GM21723 (cell line): Measurements from ENCODE around the gene RUNX1.

Source experiments
- ATAC-seq: cut with Tn5 transposase; IDR thresholded peaks from one replicate; pipeline ENCODE4 v1.9.1; 2021; ENCODE audit warnings: mild to moderate bottlenecking, moderate library complexity; ENCODE audit not compliant: unreplicated experiment

The RUNX1 gene

DNA sequence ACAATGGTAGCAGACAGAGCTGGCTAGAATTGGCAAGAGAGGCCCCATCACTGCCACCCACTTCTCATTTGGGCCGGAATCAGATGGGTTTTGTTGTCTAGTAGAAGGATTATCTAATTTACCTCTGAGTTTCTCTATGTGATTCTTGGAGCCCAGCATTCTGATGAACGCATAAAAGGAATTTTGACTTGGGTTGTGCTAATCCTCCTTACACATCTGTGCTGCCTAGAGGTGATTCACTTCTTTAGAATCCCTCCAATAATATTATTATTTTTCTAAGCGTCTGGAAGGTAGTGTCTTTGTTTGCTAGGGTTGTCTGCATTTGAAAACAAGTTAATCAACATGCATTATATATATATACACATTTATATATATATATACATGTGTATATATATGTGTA lies 118.1 kb downstream of the RUNX1 start:
- no peak for ATAC-seq

DNA sequence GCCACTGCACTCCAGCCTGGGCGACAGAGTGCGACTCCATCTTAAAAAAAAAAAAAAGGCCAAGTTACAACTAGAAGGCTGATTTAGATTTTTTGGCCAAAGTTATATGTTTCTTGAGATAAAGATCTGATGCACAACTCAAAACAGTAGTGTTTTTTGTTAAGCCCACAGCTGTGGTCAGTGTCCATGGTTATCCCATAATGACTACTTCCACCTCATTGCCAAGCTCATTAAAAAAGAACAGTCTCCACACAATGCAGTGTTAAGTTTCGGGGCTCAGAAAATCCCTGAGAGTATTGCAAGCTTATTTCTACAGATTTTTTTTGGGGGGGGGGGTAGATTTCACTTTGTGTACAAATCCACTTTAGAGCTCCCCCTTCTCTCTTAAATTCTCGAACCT lies 120.5 kb downstream of the RUNX1 start:
- no peak for ATAC-seq

GRCh38 chr21:34927992-34928391 lies 121.1 kb downstream of the RUNX1 start:
- ATAC-seq = no peak

DNA sequence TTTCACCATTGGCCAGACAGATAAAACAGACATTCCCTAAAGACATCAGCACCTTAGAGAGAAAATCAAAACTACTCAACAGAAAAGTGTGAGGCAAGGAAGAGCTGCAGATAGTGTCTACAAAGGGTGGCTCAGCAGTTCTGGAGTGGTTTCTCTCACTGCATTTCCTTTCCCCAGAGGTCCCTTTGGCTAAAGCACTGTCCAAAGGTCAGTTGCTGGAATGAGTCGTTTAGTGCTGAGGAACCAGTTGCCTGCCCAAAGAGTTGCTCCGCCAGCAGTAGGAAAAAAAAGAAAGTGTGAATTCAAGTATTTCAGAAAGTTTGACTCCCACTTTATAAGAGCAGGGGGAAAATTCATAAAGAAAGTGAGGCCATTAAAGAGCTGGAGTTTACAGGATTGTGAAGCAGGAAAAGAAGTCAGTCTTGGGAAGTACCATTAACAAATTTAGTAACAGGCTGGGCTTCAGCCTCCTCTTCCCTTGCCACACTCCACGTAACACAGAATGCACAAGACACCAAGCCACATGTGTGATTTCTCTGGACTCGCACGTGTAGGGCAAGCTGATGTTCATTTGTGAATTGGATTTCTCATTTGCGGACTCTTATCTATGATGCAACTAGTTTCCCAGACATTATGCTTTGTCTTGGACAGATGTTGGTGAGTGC lies 122.2 kb downstream of the RUNX1 start:
- no peak for ATAC-seq

- no peak for ATAC-seq
These were observed 123.5 kb downstream of the RUNX1 start for GRCh38 chr21:34925597-34925996.

GRCh38 chr21:34924771-34925419 lies 124.2 kb downstream of the RUNX1 start:
- ATAC-seq = no peak

- ATAC-seq = no peak
These were observed 124.9 kb downstream of the RUNX1 start for GRCh38 chr21:34924194-34924593.

DNA sequence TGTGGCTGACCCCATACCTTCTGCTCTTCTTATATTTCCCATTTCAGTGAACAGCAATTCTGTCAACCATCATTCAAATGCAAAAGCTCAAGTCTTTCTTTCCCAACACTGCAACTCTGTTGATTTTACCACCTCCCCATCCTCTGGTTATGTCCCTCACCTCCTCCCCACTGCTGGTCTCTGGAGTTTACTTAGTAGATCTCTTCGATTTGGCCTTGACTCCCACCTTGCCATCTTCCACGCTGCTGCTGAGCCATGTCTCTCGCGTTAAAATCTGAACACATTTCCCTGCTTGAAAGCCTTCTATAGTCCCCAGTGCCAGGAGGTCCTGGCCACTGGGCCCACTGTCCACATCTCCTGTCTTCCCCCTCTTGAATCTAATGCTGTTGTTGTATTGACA lies 125.5 kb downstream of the RUNX1 start:
- no peak for ATAC-seq

DNA sequence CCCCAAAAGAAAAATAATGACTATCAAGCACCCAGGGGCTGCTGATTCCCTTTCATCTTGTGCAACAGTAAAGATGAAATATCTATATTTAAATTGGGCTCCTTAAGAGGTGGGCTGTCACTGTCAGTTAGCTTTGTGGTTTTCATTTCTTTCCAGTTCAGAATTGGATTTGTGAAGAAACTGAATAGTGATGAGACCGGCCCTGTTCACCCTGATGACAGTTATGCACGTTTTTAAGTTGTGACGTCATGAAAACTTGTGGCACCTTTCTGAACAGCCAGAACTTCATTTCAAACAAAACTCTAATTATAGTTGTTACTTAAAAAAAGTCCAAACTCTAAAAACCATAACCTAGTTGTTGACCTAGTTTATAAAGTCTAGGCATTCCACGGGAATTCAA lies 125.9 kb downstream of the RUNX1 start:
- no peak for ATAC-seq

DNA sequence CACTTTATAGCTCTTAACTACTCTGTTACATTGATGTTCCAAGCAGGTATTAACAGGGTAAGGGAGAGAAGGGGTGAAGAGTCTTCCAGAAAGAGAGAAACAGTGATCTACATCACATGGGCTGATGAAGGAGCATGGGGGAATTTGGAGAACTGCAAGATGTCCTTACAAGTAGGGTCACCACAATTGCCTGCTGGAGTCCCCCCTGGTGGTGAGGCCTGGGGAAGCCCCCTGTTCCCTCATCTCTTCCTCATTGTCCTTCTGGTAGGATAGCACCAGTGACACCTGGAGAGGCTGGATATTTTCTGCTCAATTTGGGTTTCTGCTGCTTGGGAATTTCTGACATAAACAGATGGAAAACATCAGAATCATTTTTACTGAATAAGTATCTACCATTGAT lies 126.6 kb downstream of the RUNX1 start:
- no peak for ATAC-seq

DNA sequence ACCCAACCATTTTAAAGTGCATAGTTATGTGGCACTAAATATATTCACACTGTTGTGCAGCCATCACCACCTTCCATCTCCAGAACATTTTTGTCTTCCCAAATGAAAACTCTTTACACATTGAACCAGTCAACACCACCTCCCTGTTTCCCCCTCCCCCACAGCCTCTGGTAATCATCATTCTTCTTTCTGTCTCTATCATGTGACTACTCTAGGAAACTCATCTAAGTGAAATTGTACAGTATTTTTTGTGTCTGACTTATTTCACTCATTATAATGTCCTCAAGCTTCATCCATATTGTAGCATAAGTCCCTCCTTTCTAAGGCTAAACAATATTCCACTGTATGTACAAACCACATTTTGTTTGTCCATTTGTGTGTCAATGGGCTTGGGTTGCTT lies 128.0 kb downstream of the RUNX1 start:
- no peak for ATAC-seq

DNA sequence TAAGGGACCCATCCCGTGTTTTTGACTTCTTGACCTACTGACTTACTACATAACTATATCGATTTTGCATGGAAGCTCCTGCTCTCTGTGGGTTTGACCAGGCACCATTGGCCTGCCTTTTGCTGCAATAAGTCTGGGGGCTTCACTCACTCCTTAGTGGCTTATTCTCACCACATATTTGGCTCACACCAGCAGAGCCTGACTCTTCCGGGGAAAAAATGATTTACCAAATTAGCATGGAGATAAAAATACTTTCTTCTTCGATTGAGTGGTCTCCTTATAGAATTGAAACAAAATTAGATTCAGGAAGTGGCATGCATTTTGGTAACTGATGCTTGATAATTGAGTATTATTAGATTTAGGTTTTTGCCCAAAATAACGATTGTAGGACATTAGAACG lies 129.7 kb downstream of the RUNX1 start:
- no peak for ATAC-seq

GRCh38 chr21:34916446-34916845 lies 132.7 kb downstream of the RUNX1 start:
- no peak for ATAC-seq

GRCh38 chr21:34915364-34915841 lies 133.7 kb downstream of the RUNX1 start:
- no peak for ATAC-seq

- no peak for ATAC-seq
These were observed 134.9 kb downstream of the RUNX1 start for GRCh38 chr21:34914239-34914638.

GRCh38 chr21:34913811-34914210 lies 135.3 kb downstream of the RUNX1 start:
- ATAC-seq = no peak

DNA sequence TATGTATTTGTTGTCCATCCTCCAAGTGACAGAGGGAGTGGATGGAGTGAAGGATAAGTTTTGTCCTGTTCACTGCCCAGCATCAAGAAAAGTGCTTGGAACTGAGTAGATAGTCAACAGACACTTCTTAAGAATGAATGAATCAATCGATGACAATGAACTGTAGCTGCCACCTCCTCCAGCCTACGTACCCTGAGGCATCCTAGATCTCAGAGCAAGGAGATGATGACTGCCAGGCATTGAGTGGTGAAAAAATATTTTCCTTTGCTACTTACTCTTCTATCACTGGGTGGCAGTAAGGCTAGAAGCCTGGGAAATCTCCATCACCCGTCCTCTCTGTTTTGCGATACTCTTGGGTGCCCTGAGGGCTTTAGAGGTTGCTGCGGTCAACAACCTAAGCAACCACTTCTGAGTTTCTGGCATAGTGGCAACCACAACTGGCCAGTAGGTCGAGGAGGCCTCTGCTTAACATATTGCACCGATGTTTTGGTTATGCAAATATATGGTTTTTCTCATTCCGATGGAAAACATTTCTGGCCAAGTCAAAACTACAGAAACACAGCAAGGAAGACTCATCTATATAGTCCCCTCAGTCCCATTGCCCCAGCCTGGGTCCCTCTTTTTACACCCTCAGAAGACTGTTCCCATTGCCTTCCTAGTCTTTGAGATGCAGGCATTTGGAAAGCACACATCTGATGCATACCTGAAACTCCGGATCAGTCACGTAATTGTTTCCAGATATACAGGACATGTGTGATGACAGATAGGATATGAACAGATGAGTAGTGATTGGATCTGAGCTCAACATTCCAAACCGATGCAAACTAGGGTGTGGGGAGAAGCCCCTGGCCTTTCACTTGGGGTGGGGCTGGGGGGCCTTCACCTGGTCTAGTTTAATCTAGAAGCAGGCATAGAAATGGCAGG lies 136.8 kb downstream of the RUNX1 start:
- ATAC-seq = no peak

DNA sequence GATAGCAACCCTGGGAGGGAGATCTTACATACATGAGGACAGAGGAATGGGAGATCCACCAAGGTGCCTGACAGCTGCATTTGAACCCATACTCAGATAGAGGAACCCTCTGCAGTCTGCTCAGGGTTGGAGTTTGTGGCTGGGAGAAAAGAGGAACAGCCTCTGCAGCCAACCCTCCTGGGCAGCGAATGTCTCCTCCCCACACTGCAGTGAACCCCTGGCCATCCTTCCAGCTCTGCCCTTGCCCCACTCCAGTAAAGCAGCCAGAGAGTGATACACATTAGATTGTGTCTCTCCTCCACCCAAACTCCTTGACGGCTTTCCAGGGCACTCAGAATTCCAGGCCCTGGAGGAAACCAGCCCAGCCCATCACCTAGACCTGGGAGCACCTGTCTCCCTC lies 137.7 kb downstream of the RUNX1 start:
- ATAC-seq = no peak

GRCh38 chr21:34910396-34910795 lies 138.7 kb downstream of the RUNX1 start:
- no peak for ATAC-seq

GRCh38 chr21:34909492-34910292 lies 139.4 kb downstream of the RUNX1 start:
- ATAC-seq = no peak
